OCI-LY3 (cell line): ENCODE data around the gene CD58.

ENCODE experiments used
- EZH2phosphoT487 ChIP-seq: fragments of 200-600 bp; shearing (Covaris generic); IDR thresholded peaks from 2 replicates; pipeline ENCODE4 v1.6.1; 2018; ENCODE audit warnings: antibody characterized with exemption, mixed run types, low read depth
- TF ChIP-seq, protein P1 (sequence below): fragments of 200-600, 300-600 bp; sonication (generic); IDR thresholded peaks from 2 replicates; pipeline ENCODE4 v1.5.1; 2014; ENCODE audit warnings: antibody characterized with exemption, low read length, low read depth

DNA sequence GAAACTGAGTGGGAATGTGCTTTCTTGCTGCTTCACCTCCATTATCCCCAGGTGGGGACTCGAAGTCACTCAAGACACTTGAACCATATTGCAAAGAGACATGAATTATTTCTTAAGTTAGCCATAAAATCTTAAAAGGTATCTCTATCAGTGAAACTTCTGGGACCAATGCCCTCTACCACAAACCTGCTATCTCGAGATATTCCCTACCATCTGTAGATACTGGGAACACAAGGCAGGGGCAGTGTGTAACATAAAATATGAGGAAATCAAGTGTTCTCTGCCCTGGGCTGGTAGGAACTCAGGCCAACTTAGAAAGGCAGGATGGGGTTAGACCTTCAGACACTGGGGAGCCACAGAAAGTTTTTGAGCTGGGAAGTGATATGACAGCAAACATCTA lies 1.3 kb upstream of the CD58 start:
- TF ChIP-seq, protein P1, sequence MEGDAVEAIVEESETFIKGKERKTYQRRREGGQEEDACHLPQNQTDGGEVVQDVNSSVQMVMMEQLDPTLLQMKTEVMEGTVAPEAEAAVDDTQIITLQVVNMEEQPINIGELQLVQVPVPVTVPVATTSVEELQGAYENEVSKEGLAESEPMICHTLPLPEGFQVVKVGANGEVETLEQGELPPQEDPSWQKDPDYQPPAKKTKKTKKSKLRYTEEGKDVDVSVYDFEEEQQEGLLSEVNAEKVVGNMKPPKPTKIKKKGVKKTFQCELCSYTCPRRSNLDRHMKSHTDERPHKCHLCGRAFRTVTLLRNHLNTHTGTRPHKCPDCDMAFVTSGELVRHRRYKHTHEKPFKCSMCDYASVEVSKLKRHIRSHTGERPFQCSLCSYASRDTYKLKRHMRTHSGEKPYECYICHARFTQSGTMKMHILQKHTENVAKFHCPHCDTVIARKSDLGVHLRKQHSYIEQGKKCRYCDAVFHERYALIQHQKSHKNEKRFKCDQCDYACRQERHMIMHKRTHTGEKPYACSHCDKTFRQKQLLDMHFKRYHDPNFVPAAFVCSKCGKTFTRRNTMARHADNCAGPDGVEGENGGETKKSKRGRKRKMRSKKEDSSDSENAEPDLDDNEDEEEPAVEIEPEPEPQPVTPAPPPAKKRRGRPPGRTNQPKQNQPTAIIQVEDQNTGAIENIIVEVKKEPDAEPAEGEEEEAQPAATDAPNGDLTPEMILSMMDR = no peak
- no peak for TF ChIP-seq EZH2phosphoT487
